Immature natural killer cell (primary cell): Measurements from ENCODE around the gene PHLDA2. TPM values are rescaled to one million over a fixed set of nuclear protein-coding genes. Genes with fewer than 3 reads are reported as not detected.

Experiments used
- DNase-seq, 3 donors: peaks; one replicate each; pipeline ENCODE4 v3.0.0; 2022; ENCODE audit warnings: mixed read lengths in 1 of 3
- H3K27ac Mint-ChIP-seq, 6 donors: one replicate each; pipeline ENCODE4 v1.8.0; 2020; ENCODE audit warnings: mixed read lengths in 6 of 6, mild to moderate bottlenecking in 5 of 6, inconsistent platforms in 4 of 6, moderate library complexity in 3 of 6
- H3K27me3 Mint-ChIP-seq, 3 donors: one replicate each; pipeline ENCODE4 v1.8.0; 2020 to 2021; ENCODE audit warnings: low read depth in 3 of 3, mild to moderate bottlenecking in 3 of 3, mixed read lengths in 3 of 3, moderate library complexity in 3 of 3, inconsistent platforms in 1 of 3
- H3K36me3 Mint-ChIP-seq, 3 donors: one replicate each; pipeline ENCODE4 v1.8.0; 2020; ENCODE audit warnings: mixed read lengths in 3 of 3, inconsistent platforms in 2 of 3, mild to moderate bottlenecking in 2 of 3
- H3K4me1 Mint-ChIP-seq, 2 donors: one replicate each; pipeline ENCODE4 v1.8.0; 2020; ENCODE audit warnings: inconsistent platforms in 2 of 2, mild to moderate bottlenecking in 2 of 2, mixed read lengths in 2 of 2, moderate library complexity in 1 of 2
- H3K4me3 Mint-ChIP-seq, 5 donors: one replicate each; pipeline ENCODE4 v1.8.0; 2020; ENCODE audit warnings: mild to moderate bottlenecking in 5 of 5, mixed read lengths in 5 of 5, inconsistent platforms in 3 of 5, moderate library complexity in 3 of 5
- H3K9me3 Mint-ChIP-seq, 6 donors: one replicate each; pipeline ENCODE4 v1.8.0; 2020; ENCODE audit warnings: mild to moderate bottlenecking in 6 of 6, mixed read lengths in 6 of 6, inconsistent platforms in 4 of 6, moderate library complexity in 3 of 6
- polyA plus RNA-seq, 3 donors: library from polyadenylated mRNA; unstranded; fragments of 300-500 nt; fragmentation: Illumina TruSeq; gene quantifications; one replicate each; pipeline ENCODE4 v1.2.3, GENCODE V29; 2021

The PHLDA2 gene
- polyA plus RNA-seq, 3 donors from 2014 or later: 0.27 TPM; not detected in 2

DNA sequence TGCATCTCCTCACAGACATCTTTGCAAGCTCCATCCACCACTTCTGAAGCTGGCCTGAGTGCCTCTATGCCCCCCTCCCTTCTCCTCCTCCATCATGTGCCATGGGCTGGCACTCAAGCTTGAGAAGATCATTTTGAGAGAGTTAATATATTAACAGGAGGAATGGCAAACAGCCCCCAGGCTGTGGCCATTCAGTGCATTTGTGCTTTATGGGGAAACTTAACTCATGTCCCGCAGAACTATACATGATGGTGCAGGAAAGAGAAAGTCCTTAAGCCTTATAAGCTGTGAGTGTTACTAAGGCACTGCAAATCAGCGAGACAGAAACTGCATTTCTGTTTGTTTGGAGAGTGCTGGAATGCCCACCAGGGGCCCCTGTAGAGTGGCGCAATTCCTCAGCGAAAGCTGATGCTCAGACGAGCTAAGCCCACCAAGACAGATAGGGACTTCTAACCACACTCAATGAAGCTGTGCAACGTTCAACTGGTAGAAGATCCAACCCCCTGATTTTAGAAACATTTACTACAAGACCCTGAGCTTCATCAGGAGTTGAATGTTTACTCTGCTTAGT is 26.8 kb upstream of the PHLDA2 start:
- Mint-ChIP-seq H3K4me3 (no peak overlapping the region), H3K36me3 (peaks cover 23 to 81% (median 39%) of the 10 kb centered on the region in 3 donors), H3K4me1 (peaks cover 17 to 22% of the 10 kb centered on the region in 2 donors), H3K27me3 (peaks cover 0 to 4% (median 4%) of the 10 kb centered on the region in 3 donors), H3K9me3 (no peaks in the 10 kb centered on the region), H3K27ac (no peak overlapping the region)
- no peak for DNase-seq

- Mint-ChIP-seq H3K36me3 (peaks cover 19 to 82% (median 48%) of the 10 kb centered on the region in 3 donors), H3K4me3 (no peak overlapping the region), H3K4me1 (peaks cover 19 to 30% of the 10 kb centered on the region in 2 donors), H3K9me3 (no peaks in the 10 kb centered on the region), H3K27me3 (peaks cover 0 to 6% (median 4%) of the 10 kb centered on the region in 3 donors), H3K27ac (peak overlapping the region in 3 of 6 donors; percentile 16 to 40 (median 34))
- no peak for DNase-seq
Observed at GRCh38 chr11:2954263-2954662, 25.0 kb upstream of the PHLDA2 start.

DNA sequence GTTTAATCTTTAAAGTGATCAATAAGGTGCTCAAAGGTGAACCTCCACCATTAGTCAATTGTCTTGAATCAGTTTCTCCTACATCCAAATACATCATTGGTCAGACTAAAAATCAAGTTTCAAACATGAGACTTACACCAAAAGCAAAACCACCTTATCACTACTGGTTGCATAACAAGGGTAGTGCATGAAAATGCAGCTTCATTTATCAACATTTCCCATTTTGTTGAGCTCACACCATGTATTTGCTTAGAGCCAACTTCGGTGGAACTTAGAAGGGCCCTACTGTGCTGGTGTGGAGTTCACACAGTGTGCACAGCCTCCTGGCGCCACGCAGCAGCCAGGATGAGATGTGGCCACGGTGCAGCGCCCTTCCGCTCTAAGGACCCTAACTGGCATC is 23.1 kb upstream of the PHLDA2 start:
- Mint-ChIP-seq H3K36me3 (peaks cover 23 to 83% (median 40%) of the 10 kb centered on the region in 3 donors), H3K27ac (peak overlapping the region in 3 of 6 donors; percentile 23 to 86 (median 67))

DNA sequence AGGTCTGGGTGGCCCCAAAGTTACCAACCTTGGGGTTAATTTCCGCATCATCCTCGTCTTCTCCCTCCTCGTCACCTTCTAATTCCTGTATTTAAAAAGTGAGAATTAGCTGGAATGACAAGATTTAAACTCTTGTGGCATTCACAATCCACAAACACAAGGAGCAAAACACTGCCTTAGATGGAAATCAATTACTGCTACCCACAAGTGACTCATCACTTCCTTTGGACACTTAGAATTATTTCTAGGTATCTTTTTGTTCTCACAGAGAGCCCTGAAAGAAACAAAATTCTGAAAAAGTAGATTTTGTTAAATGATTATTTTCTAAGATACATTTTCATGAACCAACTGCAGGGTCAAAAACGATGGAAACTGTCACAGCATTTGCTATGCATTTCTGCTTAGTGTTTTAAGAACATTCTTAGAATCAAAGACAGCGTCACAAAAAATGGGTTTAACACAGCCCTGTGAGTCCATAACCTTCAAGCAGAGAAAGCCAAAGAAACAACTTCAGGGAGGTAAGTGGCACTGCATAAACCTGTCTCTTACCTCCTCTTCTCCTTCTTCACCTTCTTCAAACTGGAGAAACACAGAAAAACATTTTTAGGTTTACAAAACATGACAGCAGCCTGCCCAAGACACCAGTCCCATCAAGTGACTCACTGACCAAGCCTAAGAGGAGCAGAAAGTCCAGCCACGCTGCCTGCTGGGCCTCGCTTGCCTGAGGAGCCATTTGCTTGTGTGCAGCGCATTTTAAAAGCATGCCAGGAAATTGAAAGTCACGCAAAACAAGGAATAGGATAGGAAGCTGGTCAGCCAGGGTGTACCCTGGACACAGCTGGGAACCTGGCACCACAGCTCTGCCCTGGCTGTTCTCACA is 22.3 kb upstream of the PHLDA2 start:
- H3K27me3 Mint-ChIP-seq: peaks cover 0 to 6% (median 6%) of the 10 kb centered on the region in 3 donors
- DNase-seq: peak in 1 of 3 donors; percentile 14
- H3K36me3 Mint-ChIP-seq: peaks cover 24 to 80% (median 32%) of the 10 kb centered on the region in 3 donors
- H3K27ac Mint-ChIP-seq: peak overlapping the region in 5 of 6 donors; percentile 71 to 89 (median 84)
- no peaks in the 10 kb centered on the region for H3K9me3 Mint-ChIP-seq
- peak overlapping the region in 4 of 5 donors; percentile 21 to 67 (median 34) for H3K4me3 Mint-ChIP-seq
- peaks cover 23 to 37% of the 10 kb centered on the region in 2 donors for H3K4me1 Mint-ChIP-seq

More for the DNA sequence above, 23.1 kb upstream of the PHLDA2 start:
- DNase-seq: no peak
- H3K9me3 Mint-ChIP-seq: no peaks in the 10 kb centered on the region
- no peak overlapping the region for H3K4me3 Mint-ChIP-seq
- H3K4me1 Mint-ChIP-seq: peaks cover 19 to 30% of the 10 kb centered on the region in 2 donors
- H3K27me3 Mint-ChIP-seq: peaks cover 0 to 6% (median 6%) of the 10 kb centered on the region in 3 donors

- DNase-seq: no peak
- Mint-ChIP-seq H3K27me3 (peaks cover 0 to 6% (median 6%) of the 10 kb centered on the region in 3 donors), H3K36me3 (peaks cover 22 to 82% (median 33%) of the 10 kb centered on the region in 3 donors), H3K4me1 (peaks cover 29 to 43% of the 10 kb centered on the region in 2 donors), H3K27ac (peak overlapping the region in 2 of 6 donors; percentile 86 to 89), H3K4me3 (peak overlapping the region in 1 of 5 donors; percentile 67), H3K9me3 (no peaks in the 10 kb centered on the region)
Observed at GRCh38 chr11:2950825-2951224, 21.6 kb upstream of the PHLDA2 start.

DNA sequence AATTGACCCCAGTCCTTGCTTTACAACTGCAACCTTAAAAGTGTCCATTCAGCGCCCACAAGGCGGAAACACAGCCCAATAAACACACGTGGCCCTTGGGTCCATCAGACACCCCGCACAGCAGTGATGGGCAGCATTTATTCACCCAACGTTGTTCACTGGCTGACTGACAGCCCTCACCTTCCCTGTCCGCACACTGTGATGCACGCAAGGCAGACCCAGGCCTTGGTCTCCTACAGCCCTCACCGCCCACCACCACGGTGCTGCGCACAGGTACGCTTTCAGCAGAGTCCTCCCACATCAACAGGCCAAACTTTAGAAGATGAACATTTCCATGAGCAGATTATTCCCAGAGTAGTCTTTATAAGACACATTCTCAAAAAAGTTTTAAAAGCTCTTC is 20.7 kb upstream of the PHLDA2 start:
- H3K27me3 Mint-ChIP-seq: peaks cover 0 to 6% (median 6%) of the 10 kb centered on the region in 3 donors
- H3K4me1 Mint-ChIP-seq: peaks cover 38 to 52% of the 10 kb centered on the region in 2 donors
- peak overlapping the region in 2 of 6 donors; percentile 15 to 41 for H3K27ac Mint-ChIP-seq
- peaks cover 20 to 76% (median 33%) of the 10 kb centered on the region in 3 donors for H3K36me3 Mint-ChIP-seq
- no peak overlapping the region for H3K4me3 Mint-ChIP-seq
- H3K9me3 Mint-ChIP-seq: no peaks in the 10 kb centered on the region
- no peak for DNase-seq

DNA sequence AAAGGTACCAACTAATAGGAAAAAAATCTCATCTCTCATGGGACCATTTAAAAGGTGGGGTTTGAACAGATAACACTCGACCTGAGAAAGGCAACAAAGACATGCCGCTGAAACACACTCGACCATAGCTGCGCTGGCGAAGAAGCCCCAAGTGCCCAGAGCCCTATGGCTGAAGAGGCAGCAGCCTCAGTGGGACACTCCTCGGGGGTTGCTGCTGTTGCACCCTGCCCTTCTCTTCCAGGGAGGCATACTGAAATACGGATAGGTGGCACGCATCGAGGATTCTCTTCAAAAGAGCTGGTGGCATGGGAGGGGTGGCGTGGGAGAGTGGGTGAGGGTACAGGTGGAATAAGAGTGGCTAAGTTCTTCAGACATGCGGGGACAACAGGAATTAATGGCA is 18.5 kb upstream of the PHLDA2 start:
- Mint-ChIP-seq H3K27me3 (peaks cover 2 to 6% (median 4%) of the 10 kb centered on the region in 3 donors), H3K4me3 (no peak overlapping the region), H3K4me1 (peaks cover 40 to 55% of the 10 kb centered on the region in 2 donors), H3K9me3 (no peaks in the 10 kb centered on the region), H3K36me3 (peaks cover 20 to 54% (median 26%) of the 10 kb centered on the region in 3 donors), H3K27ac (no peak overlapping the region)
- DNase-seq: no peak

- no peak for DNase-seq
- Mint-ChIP-seq H3K27me3 (peaks cover 3 to 5% (median 4%) of the 10 kb centered on the region in 3 donors), H3K27ac (peak overlapping the region in 4 of 6 donors; percentile 64 to 74 (median 69)), H3K36me3 (peaks cover 13 to 38% (median 21%) of the 10 kb centered on the region in 3 donors), H3K4me3 (peak overlapping the region in 1 of 5 donors; percentile 13), H3K9me3 (no peaks in the 10 kb centered on the region), H3K4me1 (peaks cover 24 to 36% of the 10 kb centered on the region in 2 donors)
Observed at GRCh38 chr11:2945757-2946287, 16.6 kb upstream of the PHLDA2 start.

GRCh38 chr11:2945031-2945756 is 16.0 kb upstream of the PHLDA2 start:
- peaks cover 13 to 35% (median 17%) of the 10 kb centered on the region in 3 donors for H3K36me3 Mint-ChIP-seq
- peaks cover 26 to 30% of the 10 kb centered on the region in 2 donors for H3K4me1 Mint-ChIP-seq
- peaks cover 2 to 5% (median 4%) of the 10 kb centered on the region in 3 donors for H3K27me3 Mint-ChIP-seq
- DNase-seq: peak in 1 of 3 donors; percentile 33
- no peaks in the 10 kb centered on the region for H3K9me3 Mint-ChIP-seq
- peak overlapping the region in 2 of 5 donors; percentile 13 to 30 for H3K4me3 Mint-ChIP-seq
- H3K27ac Mint-ChIP-seq: peak overlapping the region in 5 of 6 donors; percentile 64 to 74 (median 68)

- peaks cover 0 to 2% (median 0%) of the 10 kb centered on the region in 6 donors for H3K9me3 Mint-ChIP-seq
- DNase-seq: no peak
- no peak overlapping the region for H3K4me3 Mint-ChIP-seq
- H3K27ac Mint-ChIP-seq: peak overlapping the region in 3 of 6 donors; percentile 2 to 40 (median 3)
- peaks cover 29 to 31% of the 10 kb centered on the region in 2 donors for H3K4me1 Mint-ChIP-seq
- peaks cover 10 to 29% (median 12%) of the 10 kb centered on the region in 3 donors for H3K36me3 Mint-ChIP-seq
- peaks cover 4 to 9% (median 4%) of the 10 kb centered on the region in 3 donors for H3K27me3 Mint-ChIP-seq
Observed at GRCh38 chr11:2944530-2944929, 15.3 kb upstream of the PHLDA2 start.

- no peak for DNase-seq
- Mint-ChIP-seq H3K36me3 (peaks cover 4 to 21% (median 5%) of the 10 kb centered on the region in 3 donors), H3K4me3 (no peak overlapping the region), H3K27ac (peak overlapping the region in 1 of 6 donors; percentile 4), H3K9me3 (peaks cover 5 to 6% (median 6%) of the 10 kb centered on the region in 6 donors), H3K4me1 (peaks cover 31 to 32% of the 10 kb centered on the region in 2 donors), H3K27me3 (peaks cover 10 to 17% (median 10%) of the 10 kb centered on the region in 3 donors)
Observed at GRCh38 chr11:2943711-2944118, 14.5 kb upstream of the PHLDA2 start.

DNA sequence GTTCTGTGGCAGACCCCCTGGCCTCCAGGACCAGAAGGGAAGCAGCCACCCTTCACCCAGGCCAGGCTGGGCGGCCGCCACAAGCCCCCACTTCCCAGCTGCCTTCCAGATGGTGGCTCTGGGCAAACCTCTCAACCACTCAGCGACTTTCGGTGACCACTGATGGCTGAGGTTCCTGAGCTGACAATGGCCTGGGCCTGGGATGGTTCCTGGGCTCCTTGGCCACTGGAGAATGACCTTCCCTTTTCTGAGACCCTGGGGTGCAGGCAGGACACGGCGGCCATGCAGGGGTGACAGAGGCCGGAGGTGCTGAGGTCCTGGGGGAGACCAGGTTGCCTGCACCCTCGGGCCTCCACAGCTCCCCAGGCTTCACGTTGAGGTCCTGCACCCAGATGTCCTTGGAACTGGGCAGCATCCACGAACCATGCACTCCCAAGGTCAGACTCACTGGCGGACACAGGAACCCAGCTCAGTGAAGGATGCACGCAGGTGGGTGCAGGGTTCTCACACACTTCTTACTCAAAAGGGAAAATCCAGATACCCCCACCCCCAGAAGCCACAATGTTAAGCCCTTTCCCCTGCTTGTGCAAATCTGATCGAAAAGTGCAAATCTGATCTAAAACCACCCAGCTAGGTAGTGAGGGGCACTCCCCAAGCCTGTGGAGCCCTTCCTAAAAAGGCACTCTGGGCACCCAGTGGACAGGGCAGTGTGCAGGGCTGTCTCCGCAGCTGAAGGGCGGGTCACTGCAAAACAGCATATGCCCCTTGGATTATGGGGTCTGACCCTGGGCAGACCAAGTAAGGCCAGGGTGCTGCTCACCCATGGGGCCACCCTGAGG is 13.9 kb upstream of the PHLDA2 start:
- Mint-ChIP-seq H3K9me3 (peaks cover 7 to 13% (median 12%) of the 10 kb centered on the region in 6 donors), H3K4me1 (peaks cover 31 to 32% of the 10 kb centered on the region in 2 donors), H3K36me3 (peaks cover 5 to 18% (median 8%) of the 10 kb centered on the region in 3 donors), H3K27ac (no peak overlapping the region), H3K27me3 (peaks cover 16 to 23% (median 16%) of the 10 kb centered on the region in 3 donors), H3K4me3 (no peak overlapping the region)
- DNase-seq: no peak
